Suprapubic skin (tissue), 4 donors: ENCODE measurements around the gene RPTOR.

ENCODE experiments used
- CTCF ChIP-seq, 2 donors: fragments of 200-600 bp in 1 of 2; fragments of 450-650 bp in 1 of 2; sonication (generic) in 1 of 2; IDR thresholded peaks; one replicate each; pipeline ENCODE4 v1.5.1; 2016 to 2019; ENCODE audit warnings: antibody characterized with exemption in 2 of 2, mild to moderate bottlenecking in 1 of 2, moderate library complexity in 1 of 2
- POLR2A ChIP-seq, 2 donors: fragments of 450-650 bp; IDR thresholded peaks; one replicate each; pipeline ENCODE4 v1.6.1; 2017; ENCODE audit warnings: antibody characterized with exemption in 2 of 2, mild to moderate bottlenecking in 2 of 2, moderate library complexity in 2 of 2
- POLR2AphosphoS5 ChIP-seq, 3 donors: sonication (generic); formaldehyde crosslinking; IDR thresholded peaks; one replicate each; pipeline ENCODE4 v1.6.1; 2017; ENCODE audit warnings: antibody characterized with exemption in 3 of 3

- TF ChIP-seq CTCF (IDR thresholded peaks at IDR 0.05), result no peak
- no peak for TF ChIP-seq POLR2A (IDR thresholded peaks at IDR 0.05)
- TF ChIP-seq POLR2AphosphoS5 (IDR thresholded peaks at IDR 0.05), result no peak
Observed at GRCh38 chr17:80962356-80963329, 418.0 kb downstream of the RPTOR start.
